HG02885 (cell line): Measurements from ENCODE around the gene SF3B5.
A peak's percentile ranks its signal among the peaks of the same experiment; 100 is the strongest.
"Not testable (repeated sequence)": the region's sequence is repeated elsewhere in the genome, so short reads cannot be mapped to it uniquely, and the experiment has no call there.

Source experiments
- ATAC-seq: cut with Tn5 transposase; IDR thresholded peaks from one replicate; pipeline ENCODE4 v1.9.1; 2021; ENCODE audit warnings: mild to moderate bottlenecking; ENCODE audit not compliant: unreplicated experiment, poor library complexity

SF3B5 gene

GRCh38 chr6:144095134-144096002 lies at the start of gene SF3B5:
SF3B5 (minus strand) TSS chr6:144095573; CDS start chr6:144095497, 76 bp downstream.
- ATAC-seq: peak; percentile 96

GRCh38 chr6:144144996-144145395 lies 49.6 kb upstream of the SF3B5 start:
- ATAC-seq: no peak

- no peak for ATAC-seq
Measured at GRCh38 chr6:144143878-144144277, 48.5 kb upstream of the SF3B5 start.

- no peak for ATAC-seq
Measured at GRCh38 chr6:144143106-144143505, 47.7 kb upstream of the SF3B5 start.

GRCh38 chr6:144141470-144141869 lies 46.1 kb upstream of the SF3B5 start:
- ATAC-seq: no peak

- peak; percentile 86 for ATAC-seq
Measured at GRCh38 chr6:144140867-144141266, 45.5 kb upstream of the SF3B5 start.

GRCh38 chr6:144139817-144140216 lies 44.4 kb upstream of the SF3B5 start:
- no peak for ATAC-seq

- no peak for ATAC-seq
Measured at GRCh38 chr6:144138542-144138941, 43.2 kb upstream of the SF3B5 start.

GRCh38 chr6:144134737-144135136 lies 39.4 kb upstream of the SF3B5 start:
- no peak for ATAC-seq

- no peak for ATAC-seq
Measured at GRCh38 chr6:144134176-144134575, 38.8 kb upstream of the SF3B5 start.

- ATAC-seq: no peak
Measured at GRCh38 chr6:144133225-144133821, 38.0 kb upstream of the SF3B5 start.

GRCh38 chr6:144132167-144132690 lies 36.9 kb upstream of the SF3B5 start:
- not testable (repeated sequence) for ATAC-seq

GRCh38 chr6:144131248-144131709 lies 35.9 kb upstream of the SF3B5 start:
- peak; percentile 72 for ATAC-seq

- ATAC-seq: no peak
Measured at GRCh38 chr6:144129469-144129868, 34.1 kb upstream of the SF3B5 start.

GRCh38 chr6:144127097-144127496 lies 31.7 kb upstream of the SF3B5 start:
- peak; percentile 46 for ATAC-seq

- no peak for ATAC-seq
Measured at GRCh38 chr6:144123836-144124235, 28.5 kb upstream of the SF3B5 start.

GRCh38 chr6:144123421-144123820 lies 28.0 kb upstream of the SF3B5 start:
- no peak for ATAC-seq

GRCh38 chr6:144122861-144123260 lies 27.5 kb upstream of the SF3B5 start:
- ATAC-seq: no peak

- no peak for ATAC-seq
Measured at GRCh38 chr6:144119376-144119775, 24.0 kb upstream of the SF3B5 start.

GRCh38 chr6:144115219-144115618 lies 19.8 kb upstream of the SF3B5 start:
- no peak for ATAC-seq

GRCh38 chr6:144113366-144113765 lies 18.0 kb upstream of the SF3B5 start:
- ATAC-seq: no peak
